A673 (cell line): ENCODE data around the gene LILRB1. TPM values are rescaled to one million over a fixed set of nuclear protein-coding genes. Genes with fewer than 3 reads are reported as not detected.
"Not testable (repeated sequence)": the region's sequence is repeated elsewhere in the genome, so short reads cannot be mapped to it uniquely, and the experiment has no call there.

Experiments
- BruUV-seq: library from RNA; stranded (reverse); fragments of 400-500 nt; replicated peaks from 2 replicates; lab custom pipeline; 2021; lab: Mats Ljungman, UMichigan
- CTCF ChIA-PET: fragments of 300-600 bp; sonication (Branson Sonifier 250); formaldehyde crosslinking; loops from one replicate; lab custom pipeline; 2022; ENCODE audit warnings: antibody characterized with exemption; lab: Charles Lee
- POLR2A ChIA-PET: fragments of 300-600 bp; sonication (Branson Sonifier 250); formaldehyde crosslinking; loops from one replicate; lab custom pipeline; 2022; ENCODE audit warnings: antibody characterized with exemption; ENCODE audit not compliant: low non-redundant PET; lab: Charles Lee
- DNase-seq: peaks from one replicate; pipeline ENCODE4 v3.0.0-alpha.2; 2015; ENCODE audit warnings: low spot score
- H3K27ac ChIP-seq: fragments of 200-600 bp; sonication (generic); 2 replicates; pipeline ENCODE4 v1.5.1; 2016; ENCODE audit warnings: mixed run types, low read depth, mild to moderate bottlenecking, mixed read lengths, antibody characterized with exemption, low read length; ENCODE audit not compliant: poor library complexity, severe bottlenecking
- H3K27me3 ChIP-seq: fragments of 200-600 bp; sonication (generic); replicated peaks from 2 replicates; pipeline ENCODE4 v1.6.1; 2017; ENCODE audit warnings: mixed run types, low read depth, mild to moderate bottlenecking, mixed read lengths, antibody characterized with exemption, low read length; ENCODE audit not compliant: insufficient read depth, poor library complexity
- H3K36me3 ChIP-seq: fragments of 200-600 bp; sonication (generic); 2 replicates; pipeline ENCODE4 v1.6.1; 2016; ENCODE audit warnings: mixed run types, mild to moderate bottlenecking, mixed read lengths, antibody characterized with exemption, low read length; ENCODE audit not compliant: insufficient read depth, poor library complexity, severe bottlenecking
- H3K4me1 ChIP-seq: fragments of 200-600 bp; sonication (generic); 2 replicates; pipeline ENCODE4 v1.6.1; 2017; ENCODE audit warnings: mixed run types, mild to moderate bottlenecking, mixed read lengths, antibody characterized with exemption, low read length; ENCODE audit not compliant: insufficient read depth, poor library complexity, severe bottlenecking
- H3K4me3 ChIP-seq: fragments of 200-600 bp; sonication (generic); 2 replicates; pipeline ENCODE4 v1.5.1; 2016; ENCODE audit warnings: low read depth, mixed run types, mild to moderate bottlenecking, mixed read lengths, low read length; ENCODE audit not compliant: poor library complexity, severe bottlenecking
- H3K9me3 ChIP-seq: fragments of 200-600 bp; sonication (generic); 2 replicates; pipeline ENCODE4 v1.6.1; 2016; ENCODE audit warnings: mixed run types, low read depth, mild to moderate bottlenecking, mixed read lengths, antibody characterized with exemption, low read length; ENCODE audit not compliant: poor library complexity, severe bottlenecking
- CTCF ChIP-seq: fragments of 300-800, 200-600 bp; sonication (generic); conservative IDR thresholded peaks from 2 replicates; pipeline ENCODE4 v1.5.1; 2017; ENCODE audit warnings: low read depth, mild to moderate bottlenecking, antibody characterized with exemption, low read length, moderate library complexity, mixed read lengths
- EZH2 ChIP-seq: fragments of 200-600 bp; sonication (generic); IDR thresholded peaks from 2 replicates; pipeline ENCODE4 v1.6.1; 2017; ENCODE audit warnings: borderline replicate concordance, low read depth, mild to moderate bottlenecking, mixed read lengths, antibody characterized with exemption, low read length; ENCODE audit not compliant: poor library complexity, severe bottlenecking
- intact Hi-C: fragments of 100-400 bp; cut with micrococcal nuclease; formaldehyde crosslinking; loops from one replicate; pipeline ENCODE4 v1.10.0; 2022; ENCODE audit not compliant: unreplicated experiment
- total RNA-seq: library from RNA; stranded (reverse); gene quantifications from 2 replicates; pipeline ENCODE4 v1.2.3, GENCODE V29; 2021

LILRB1 gene
- total RNA-seq, 1 experiment from 2014 or later, result not detected

DNA sequence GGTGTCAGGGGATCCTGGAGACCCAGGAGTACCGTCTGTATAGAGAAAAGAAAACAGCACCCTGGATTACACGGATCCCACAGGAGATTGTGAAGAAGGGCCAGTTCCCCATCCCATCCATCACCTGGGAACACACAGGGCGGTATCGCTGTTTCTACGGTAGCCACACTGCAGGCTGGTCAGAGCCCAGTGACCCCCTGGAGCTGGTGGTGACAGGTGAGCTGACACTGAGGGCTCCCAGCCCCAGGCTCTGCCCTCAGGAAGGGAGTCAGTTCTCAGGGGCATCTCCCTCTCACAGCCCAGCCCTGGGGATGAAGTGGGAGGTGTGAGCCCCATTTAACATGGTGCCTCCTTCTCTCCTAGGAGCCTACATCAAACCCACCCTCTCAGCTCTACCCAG is 35.5 kb upstream of the LILRB1 start:
- intact Hi-C loops, result no loop called here
- Histone ChIP-seq H3K9me3 (no peaks in the 10 kb centered on the region), H3K4me3 (no peak overlapping the region), H3K27ac (no peak overlapping the region), H3K36me3 (no peaks in the 10 kb centered on the region), H3K4me1 (no peaks in the 10 kb centered on the region), H3K27me3 (peaks cover 35% of the 10 kb centered on the region)
- ChIA-PET CTCF (interaction anchor here (0.8 kb wide), 1 partner anchor 68 kb away, joined by 3 read pairs; no protein-coding TSS in a partner anchor), POLR2A (no interaction called here)
- no peak for TF ChIP-seq EZH2
- TF ChIP-seq CTCF, result no peak
- no TSS peak for BruUV-seq
- no peak for DNase-seq

GRCh38 chr19:54595680-54596436 is 34.4 kb upstream of the LILRB1 start:
- DNase-seq, H3K36me3 ChIP-seq, H3K4me1 ChIP-seq, BruUV-seq, CTCF ChIA-PET, POLR2A ChIA-PET, H3K27ac ChIP-seq, intact Hi-C loops, H3K9me3 ChIP-seq, H3K4me3 ChIP-seq: not testable (repeated sequence)
- peaks cover 33% of the 10 kb centered on the region for H3K27me3 ChIP-seq

- Histone ChIP-seq H3K4me1 (no peaks in the 10 kb centered on the region), H3K4me3 (no peak overlapping the region), H3K27ac (no peak overlapping the region), H3K9me3 (no peaks in the 10 kb centered on the region), H3K36me3 (no peaks in the 10 kb centered on the region), H3K27me3 (peaks cover 58% of the 10 kb centered on the region)
- POLR2A ChIA-PET, result no interaction called here
- TF ChIP-seq CTCF (no peak), EZH2 (no peak)
- no peak for DNase-seq
- no TSS peak for BruUV-seq
- intact Hi-C loops, result no loop called here
- CTCF ChIA-PET, result no interaction called here
Measured at GRCh38 chr19:54600212-54600611, 30.1 kb upstream of the LILRB1 start.

DNA sequence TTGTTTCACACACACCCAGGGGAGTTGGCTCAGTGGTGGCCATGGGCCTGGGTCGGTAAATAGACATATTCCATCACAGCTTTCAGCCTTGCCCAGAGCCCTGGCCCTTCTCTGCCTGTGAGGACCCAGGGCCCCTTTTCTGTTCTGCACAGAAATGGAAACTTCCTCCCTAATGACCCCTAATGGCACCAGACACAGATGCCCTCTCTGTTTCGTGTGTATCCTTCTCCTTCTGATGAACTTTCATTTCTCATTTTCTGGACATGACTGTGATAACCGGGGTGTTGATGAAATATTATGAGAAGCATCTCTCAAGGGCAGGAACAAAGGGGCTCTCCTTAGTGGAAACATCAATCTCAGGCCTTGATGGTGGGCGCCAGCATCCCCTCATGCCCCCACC is 24.1 kb upstream of the LILRB1 start:
- intact Hi-C loops, result no loop called here
- TF ChIP-seq EZH2, result no peak
- TF ChIP-seq CTCF, result no peak
- H3K27me3 ChIP-seq, result peaks cover 24% of the 10 kb centered on the region
- H3K4me3 ChIP-seq, result no peak overlapping the region
- no peaks in the 10 kb centered on the region for H3K4me1 ChIP-seq
- no peak for DNase-seq
- POLR2A ChIA-PET, result no interaction called here
- no peaks in the 10 kb centered on the region for H3K9me3 ChIP-seq
- no TSS peak for BruUV-seq
- H3K27ac ChIP-seq, result no peak overlapping the region
- CTCF ChIA-PET, result no interaction called here
- H3K36me3 ChIP-seq, result no peaks in the 10 kb centered on the region
